ENCODE results near the gene DAZAP1.

DAZAP1 gene

GRCh38 chr19:1401138-1401888 lies 6.1 kb upstream of the DAZAP1 start, which contains the start of gene GAMT:
TSS of gene GAMT (minus strand) at chr19:1401542. CDS start at chr19:1401476, 66 bp downstream.
- Histone ChIP-seq H3K36me3 (ENCODE audit: control insufficient read depth, insufficient read depth, low read length) (no peaks in the 10 kb centered on the region), H3K4me3 (ENCODE audit: insufficient read depth, low read depth, low read length, poor library complexity, severe bottlenecking) (peak within 1 kb of the TSS; percentile 62), H3K4me1 (ENCODE audit: control insufficient read depth, insufficient read depth, low read length, poor library complexity, severe bottlenecking) (peaks cover 21% of the 10 kb centered on the region), H3K27me3 (replicated peaks; ENCODE audit: control insufficient read depth, insufficient read depth, low read length, poor library complexity, severe bottlenecking) (no peaks in the 10 kb centered on the region), H3K27ac (ENCODE audit: insufficient read depth, low read length, poor library complexity, severe bottlenecking) (peak within 1 kb of the TSS; percentile 32), H3K9me3 (ENCODE audit: control insufficient read depth, low read length) (no peaks in the 10 kb centered on the region)
- DNase-seq = peak in 2 of 3 donors; percentile 28 to 33

GRCh38 chr19:1401889-1402217 lies 5.5 kb upstream of the DAZAP1 start:
- DNase-seq = no peak
- no peaks in the 10 kb centered on the region for H3K36me3 ChIP-seq (ENCODE audit: control insufficient read depth, insufficient read depth, low read length)
- H3K9me3 ChIP-seq (ENCODE audit: control insufficient read depth, low read length) = no peaks in the 10 kb centered on the region
- H3K27ac ChIP-seq (ENCODE audit: insufficient read depth, low read length, poor library complexity, severe bottlenecking) = no peak overlapping the region
- peak overlapping the region; percentile 62 for H3K4me3 ChIP-seq (ENCODE audit: insufficient read depth, low read depth, low read length, poor library complexity, severe bottlenecking)
- H3K4me1 ChIP-seq (ENCODE audit: control insufficient read depth, insufficient read depth, low read length, poor library complexity, severe bottlenecking) = peaks cover 21% of the 10 kb centered on the region
- no peaks in the 10 kb centered on the region for H3K27me3 ChIP-seq (replicated peaks; ENCODE audit: control insufficient read depth, insufficient read depth, low read length, poor library complexity, severe bottlenecking)

- no peak overlapping the region for H3K27ac ChIP-seq (ENCODE audit: insufficient read depth, low read length, poor library complexity, severe bottlenecking)
- no peaks in the 10 kb centered on the region for H3K9me3 ChIP-seq (ENCODE audit: control insufficient read depth, low read length)
- no peak for DNase-seq
- no peaks in the 10 kb centered on the region for H3K27me3 ChIP-seq (replicated peaks; ENCODE audit: control insufficient read depth, insufficient read depth, low read length, poor library complexity, severe bottlenecking)
- H3K36me3 ChIP-seq (ENCODE audit: control insufficient read depth, insufficient read depth, low read length) = no peaks in the 10 kb centered on the region
- peak overlapping the region; percentile 62 for H3K4me3 ChIP-seq (ENCODE audit: insufficient read depth, low read depth, low read length, poor library complexity, severe bottlenecking)
- peaks cover 19% of the 10 kb centered on the region for H3K4me1 ChIP-seq (ENCODE audit: control insufficient read depth, insufficient read depth, low read length, poor library complexity, severe bottlenecking)
Measured at GRCh38 chr19:1402411-1403070, 4.8 kb upstream of the DAZAP1 start.

- no peaks in the 10 kb centered on the region for H3K36me3 ChIP-seq (ENCODE audit: control insufficient read depth, insufficient read depth, low read length)
- no peaks in the 10 kb centered on the region for H3K27me3 ChIP-seq (replicated peaks; ENCODE audit: control insufficient read depth, insufficient read depth, low read length, poor library complexity, severe bottlenecking)
- DNase-seq = peak; percentile 98 to 99 (median 99)
- peaks cover 41% of the 10 kb centered on the region for H3K4me1 ChIP-seq (ENCODE audit: control insufficient read depth, insufficient read depth, low read length, poor library complexity, severe bottlenecking)
- peak overlapping the region; percentile 39 for H3K4me3 ChIP-seq (ENCODE audit: insufficient read depth, low read depth, low read length, poor library complexity, severe bottlenecking)
- H3K27ac ChIP-seq (ENCODE audit: insufficient read depth, low read length, poor library complexity, severe bottlenecking) = peak overlapping the region; percentile 95
- H3K9me3 ChIP-seq (ENCODE audit: control insufficient read depth, low read length) = no peaks in the 10 kb centered on the region
Measured at GRCh38 chr19:1406774-1407527, 435 bp upstream of the DAZAP1 start.

GRCh38 chr19:1408300-1409203 lies 1.2 kb downstream of the DAZAP1 start:
- Histone ChIP-seq H3K27ac (ENCODE audit: insufficient read depth, low read length, poor library complexity, severe bottlenecking) (peak overlapping the region; percentile 95), H3K27me3 (replicated peaks; ENCODE audit: control insufficient read depth, insufficient read depth, low read length, poor library complexity, severe bottlenecking) (no peaks in the 10 kb centered on the region), H3K36me3 (ENCODE audit: control insufficient read depth, insufficient read depth, low read length) (peaks cover 4% of the 10 kb centered on the region), H3K4me1 (ENCODE audit: control insufficient read depth, insufficient read depth, low read length, poor library complexity, severe bottlenecking) (peaks cover 47% of the 10 kb centered on the region), H3K9me3 (ENCODE audit: control insufficient read depth, low read length) (no peaks in the 10 kb centered on the region), H3K4me3 (ENCODE audit: insufficient read depth, low read depth, low read length, poor library complexity, severe bottlenecking) (peak overlapping the region; percentile 96)
- peak; percentile 34 to 50 (median 37) for DNase-seq

- peak overlapping the region; percentile 96 for H3K4me3 ChIP-seq (ENCODE audit: insufficient read depth, low read depth, low read length, poor library complexity, severe bottlenecking)
- peak overlapping the region; percentile 95 for H3K27ac ChIP-seq (ENCODE audit: insufficient read depth, low read length, poor library complexity, severe bottlenecking)
- H3K36me3 ChIP-seq (ENCODE audit: control insufficient read depth, insufficient read depth, low read length) = peaks cover 6% of the 10 kb centered on the region
- H3K9me3 ChIP-seq (ENCODE audit: control insufficient read depth, low read length) = no peaks in the 10 kb centered on the region
- peaks cover 47% of the 10 kb centered on the region for H3K4me1 ChIP-seq (ENCODE audit: control insufficient read depth, insufficient read depth, low read length, poor library complexity, severe bottlenecking)
- DNase-seq = no peak
- H3K27me3 ChIP-seq (replicated peaks; ENCODE audit: control insufficient read depth, insufficient read depth, low read length, poor library complexity, severe bottlenecking) = no peaks in the 10 kb centered on the region
Measured at GRCh38 chr19:1409204-1410005, 2.0 kb downstream of the DAZAP1 start.

- Histone ChIP-seq H3K36me3 (ENCODE audit: control insufficient read depth, insufficient read depth, low read length) (peaks cover 6% of the 10 kb centered on the region), H3K27ac (ENCODE audit: insufficient read depth, low read length, poor library complexity, severe bottlenecking) (peak overlapping the region; percentile 95), H3K4me3 (ENCODE audit: insufficient read depth, low read depth, low read length, poor library complexity, severe bottlenecking) (no peak overlapping the region), H3K27me3 (replicated peaks; ENCODE audit: control insufficient read depth, insufficient read depth, low read length, poor library complexity, severe bottlenecking) (no peaks in the 10 kb centered on the region), H3K4me1 (ENCODE audit: control insufficient read depth, insufficient read depth, low read length, poor library complexity, severe bottlenecking) (peaks cover 53% of the 10 kb centered on the region), H3K9me3 (ENCODE audit: control insufficient read depth, low read length) (no peaks in the 10 kb centered on the region)
- no peak for DNase-seq
Measured at GRCh38 chr19:1410136-1410786, 2.9 kb downstream of the DAZAP1 start.

GRCh38 chr19:1410789-1411188 lies 3.4 kb downstream of the DAZAP1 start:
- H3K36me3 ChIP-seq (ENCODE audit: control insufficient read depth, insufficient read depth, low read length) = peaks cover 6% of the 10 kb centered on the region
- peak overlapping the region; percentile 95 for H3K27ac ChIP-seq (ENCODE audit: insufficient read depth, low read length, poor library complexity, severe bottlenecking)
- H3K4me3 ChIP-seq (ENCODE audit: insufficient read depth, low read depth, low read length, poor library complexity, severe bottlenecking) = no peak overlapping the region
- H3K4me1 ChIP-seq (ENCODE audit: control insufficient read depth, insufficient read depth, low read length, poor library complexity, severe bottlenecking) = peaks cover 57% of the 10 kb centered on the region
- H3K9me3 ChIP-seq (ENCODE audit: control insufficient read depth, low read length) = no peaks in the 10 kb centered on the region
- H3K27me3 ChIP-seq (replicated peaks; ENCODE audit: control insufficient read depth, insufficient read depth, low read length, poor library complexity, severe bottlenecking) = no peaks in the 10 kb centered on the region
- no peak for DNase-seq
